SKM-1 (cell line): ENCODE measurements around the gene FHOD3.
"Not testable (repeated sequence)": the region's sequence is repeated elsewhere in the genome, so short reads cannot be mapped to it uniquely, and the experiment has no call there.

Experiments used
- DNase-seq: peaks from one replicate; lab custom pipeline; 2025; ENCODE audit not compliant: unreplicated experiment; lab: John Stamatoyannopoulos, UW

Gene FHOD3

DNA sequence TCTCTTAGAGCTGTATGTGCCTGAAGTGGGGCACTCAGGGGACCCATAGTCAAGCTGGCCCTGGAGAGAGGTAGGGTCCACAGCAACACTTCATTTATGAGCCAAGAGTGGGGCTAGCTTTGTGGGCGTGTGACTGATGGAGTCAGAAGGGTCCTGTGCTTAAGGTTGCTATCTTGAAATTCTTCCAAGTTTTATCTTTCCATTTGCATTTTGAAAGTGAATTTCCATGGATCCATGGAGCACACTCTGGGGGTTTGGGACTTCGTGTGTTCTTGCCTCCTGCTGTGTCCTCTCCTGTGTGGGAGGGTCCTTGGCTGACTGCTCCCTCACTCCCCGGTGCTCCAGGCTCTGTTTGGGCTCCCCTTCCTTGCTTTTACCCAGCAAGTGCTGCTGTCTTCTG lies 50.8 kb downstream of the FHOD3 start:
- DNase-seq: no peak

DNA sequence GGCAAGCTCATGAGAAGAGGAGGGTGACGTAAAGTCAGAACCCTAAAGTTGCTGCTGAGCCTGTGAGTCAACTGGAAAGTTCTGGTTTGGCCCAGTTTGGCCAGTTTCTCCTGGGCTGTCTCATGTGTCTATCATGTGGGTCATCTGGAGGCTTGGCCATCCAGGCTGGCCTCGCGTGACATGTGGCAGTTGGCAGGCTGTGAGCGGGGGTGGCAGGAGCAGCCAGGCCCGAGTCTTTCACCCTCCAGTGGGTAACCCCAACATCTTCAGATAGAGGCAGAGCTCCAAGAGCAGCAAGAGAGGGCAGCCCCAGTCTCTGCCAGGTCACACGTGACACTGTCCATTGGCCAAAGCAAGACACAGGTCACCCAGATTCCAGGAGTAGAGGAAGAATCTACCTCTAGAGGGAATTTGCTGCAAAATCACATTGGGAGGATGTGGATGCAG lies 51.5 kb downstream of the FHOD3 start:
- DNase-seq: no peak

DNA sequence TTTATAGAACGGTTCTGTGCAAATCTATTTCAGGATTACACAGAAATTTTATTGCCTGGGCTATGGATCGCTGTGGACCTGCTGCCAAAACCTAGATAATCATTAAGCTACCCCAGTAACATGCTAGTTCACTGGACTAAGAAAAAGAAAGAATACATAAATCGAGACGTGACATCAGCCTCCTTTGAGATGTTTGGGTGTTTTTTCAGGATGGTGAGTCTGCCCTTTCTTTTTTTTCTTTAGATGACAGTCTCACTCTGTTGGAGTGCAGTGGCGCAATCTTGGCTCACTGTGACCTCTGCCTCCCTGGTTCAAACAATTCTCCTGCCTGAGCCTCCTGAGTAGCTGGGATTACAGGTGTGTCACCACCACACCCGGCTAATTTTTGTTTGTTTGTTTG lies 52.0 kb downstream of the FHOD3 start:
- DNase-seq: no peak

DNA sequence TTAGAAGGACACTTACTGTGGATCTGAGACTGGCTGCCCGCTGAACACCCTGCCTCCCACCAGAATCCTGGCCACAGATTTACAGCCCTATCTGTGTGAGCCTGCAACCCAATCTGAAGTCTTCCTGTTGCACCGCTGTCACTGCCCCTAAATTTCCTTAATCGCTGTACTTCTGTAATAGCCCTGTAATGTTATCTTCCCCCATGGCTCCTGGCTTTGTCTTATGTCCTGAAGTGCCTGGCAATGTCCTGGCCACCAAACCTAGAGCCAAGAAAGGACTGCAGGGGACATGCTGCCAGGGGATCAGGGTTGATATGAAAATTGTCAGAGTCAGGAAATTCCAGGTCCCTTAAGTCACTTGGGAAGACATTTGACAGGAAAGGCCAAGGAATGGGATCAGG lies 52.7 kb downstream of the FHOD3 start:
- DNase-seq: no peak

DNA sequence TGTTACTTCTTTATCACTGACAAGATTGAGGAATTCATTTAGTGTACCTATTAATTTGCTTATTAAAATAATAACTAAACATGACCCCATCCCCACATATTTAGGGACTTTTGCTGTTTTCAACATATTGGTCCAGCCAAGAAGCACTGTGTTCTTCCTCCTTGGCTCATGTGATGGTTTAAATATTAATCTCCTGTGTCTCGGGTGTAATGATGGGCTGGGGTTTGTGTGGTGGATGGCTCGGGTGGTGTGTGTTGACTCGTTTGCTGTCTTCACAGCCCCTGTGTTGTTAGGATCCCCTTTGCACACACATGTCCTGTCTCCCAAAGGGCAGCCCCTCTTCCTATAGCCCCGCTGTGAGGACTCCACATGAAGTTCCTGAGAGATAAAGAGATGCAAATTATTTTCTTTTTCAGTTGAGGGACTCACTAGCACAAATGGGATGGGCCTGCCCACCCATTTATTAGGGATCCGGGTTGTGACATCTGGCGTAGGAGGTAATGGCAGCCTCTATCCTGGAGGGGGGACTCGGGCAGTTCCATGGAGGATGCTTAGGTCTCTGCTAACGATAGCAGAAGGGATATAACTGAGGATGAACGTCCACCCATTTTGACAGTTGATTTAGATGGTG lies 53.4 kb downstream of the FHOD3 start:
- no peak for DNase-seq

DNA sequence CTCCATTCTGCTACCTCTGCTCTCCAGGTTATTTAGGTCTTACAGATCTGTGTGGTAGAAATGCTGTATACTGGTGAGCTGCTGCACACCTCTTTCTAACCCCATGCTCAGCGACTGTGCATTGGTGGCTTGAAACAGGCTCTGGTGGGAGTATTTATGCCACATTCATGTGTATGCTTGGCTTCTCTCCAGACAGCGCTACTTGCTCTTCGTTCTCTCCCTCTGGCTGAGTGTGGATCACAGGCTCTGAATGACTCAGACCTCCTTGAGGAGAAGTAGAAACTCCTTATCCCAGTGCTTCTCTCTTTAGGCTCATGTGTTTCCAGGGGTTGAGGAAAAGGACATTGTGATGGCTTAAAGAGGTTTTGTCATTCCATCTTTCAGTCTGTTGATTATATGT lies 54.9 kb downstream of the FHOD3 start:
- no peak for DNase-seq

DNA sequence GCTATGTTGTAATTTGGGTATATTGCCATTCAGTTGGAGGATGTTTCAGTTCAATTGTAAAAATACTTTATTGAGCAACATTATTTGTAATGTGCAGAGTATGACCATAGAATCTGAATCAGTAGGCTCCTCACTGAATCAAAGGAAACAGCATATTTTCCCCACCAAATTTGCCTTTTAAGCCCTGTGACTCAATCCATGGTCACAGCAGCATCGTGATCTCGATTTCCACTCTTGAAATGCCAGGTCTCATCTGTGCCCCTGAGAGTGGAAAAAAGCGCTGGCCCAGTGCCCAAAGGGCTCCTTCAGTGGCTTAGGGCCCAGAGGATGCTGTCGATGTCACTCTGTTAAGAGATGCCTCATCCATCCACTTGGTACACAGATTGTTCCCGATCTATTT lies 57.5 kb downstream of the FHOD3 start:
- DNase-seq: no peak

DNA sequence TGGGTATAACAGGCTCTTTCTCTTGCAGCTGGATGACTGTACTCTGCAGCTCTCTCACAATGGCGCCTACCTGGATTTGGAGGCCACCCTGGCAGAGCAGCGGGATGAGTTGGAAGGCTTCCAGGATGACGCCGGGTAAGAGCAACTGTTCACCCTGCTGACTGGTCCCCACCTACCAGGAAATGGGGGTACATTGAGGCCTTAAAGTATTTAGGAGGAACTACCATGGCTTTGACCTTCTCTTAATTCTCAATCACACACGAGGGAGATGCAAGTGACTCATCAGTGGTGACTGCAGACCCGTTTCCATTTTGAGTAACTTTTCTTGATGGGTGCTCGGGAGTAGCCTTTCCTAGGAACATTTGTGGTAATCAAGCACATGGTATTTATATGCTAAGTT lies 58.0 kb downstream of the FHOD3 start:
- no peak for DNase-seq

DNA sequence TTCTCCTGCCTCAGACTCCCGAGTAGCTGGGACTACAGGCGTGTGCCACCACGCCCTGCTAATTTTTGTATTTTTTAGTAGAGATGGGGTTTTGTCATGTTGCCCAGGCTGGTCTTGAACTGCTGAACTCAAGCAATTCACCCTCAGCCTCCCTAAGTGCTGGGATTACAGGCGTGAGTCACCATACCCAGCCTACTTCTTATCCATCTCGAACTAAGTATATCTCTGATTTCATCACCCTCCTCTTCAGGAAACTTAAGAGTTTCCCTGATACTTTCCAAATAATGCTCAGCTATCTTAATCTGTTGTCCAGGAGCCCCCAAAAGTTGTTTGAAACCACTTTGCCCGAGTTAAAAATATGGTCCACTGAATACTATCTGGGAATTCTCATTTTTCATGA lies 59.2 kb downstream of the FHOD3 start:
- not testable (repeated sequence) for DNase-seq

- no peak for DNase-seq
Measured at GRCh38 chr18:36358141-36358540, 60.6 kb downstream of the FHOD3 start.

DNA sequence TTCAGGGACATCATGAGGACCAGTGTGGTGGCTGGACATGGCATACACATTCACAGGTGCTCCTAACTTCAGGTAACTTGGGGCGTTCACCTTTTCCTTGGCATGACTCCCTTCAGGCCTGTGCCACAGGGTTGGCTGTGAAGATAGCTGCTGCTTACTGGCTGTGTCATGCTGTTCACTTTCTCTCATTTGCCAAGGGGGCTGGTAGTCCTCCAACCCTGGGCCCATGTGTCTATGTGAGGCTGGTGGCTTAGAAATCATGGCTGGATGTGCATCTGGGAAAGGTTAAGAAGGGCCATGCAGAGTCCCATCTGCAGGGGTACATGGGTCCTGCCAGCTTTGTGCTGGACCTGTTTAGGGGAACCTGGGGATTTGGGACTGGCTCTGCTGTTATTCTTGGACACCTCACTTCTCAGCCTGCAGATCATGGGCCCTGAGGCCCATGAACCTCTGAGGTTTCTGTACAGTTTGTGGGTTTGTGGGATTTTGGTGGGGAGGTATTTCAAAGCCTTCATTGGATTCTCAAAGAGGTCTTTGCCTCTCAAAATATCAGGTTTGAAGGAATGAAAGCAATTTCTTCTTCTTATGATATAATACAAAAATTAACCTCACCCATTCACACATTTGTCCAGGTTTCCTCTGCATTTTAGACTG lies 62.9 kb downstream of the FHOD3 start:
- no peak for DNase-seq

GRCh38 chr18:36364911-36365624 lies 67.6 kb downstream of the FHOD3 start:
- DNase-seq: no peak

GRCh38 chr18:36365836-36366775 lies 68.6 kb downstream of the FHOD3 start:
- no peak for DNase-seq

GRCh38 chr18:36366994-36367839 lies 69.7 kb downstream of the FHOD3 start:
- no peak for DNase-seq

DNA sequence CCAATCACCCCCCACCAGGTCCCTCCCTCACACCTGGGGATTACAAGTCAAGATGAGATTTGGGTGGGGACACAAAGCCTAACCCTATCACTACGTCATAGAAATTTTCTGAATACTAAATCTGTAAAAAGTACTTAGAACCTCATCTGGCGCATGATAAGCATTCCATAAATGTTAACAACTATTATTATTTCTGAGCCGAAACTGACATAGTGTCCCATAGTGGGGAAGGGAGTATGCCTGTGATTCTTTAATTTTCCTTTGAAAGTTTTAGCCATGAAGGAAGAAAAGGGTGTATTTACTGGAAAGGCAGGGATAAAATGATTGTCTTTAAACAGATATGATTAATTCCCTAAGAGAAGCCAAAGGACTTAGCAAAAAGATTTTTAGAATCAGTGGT lies 71.4 kb downstream of the FHOD3 start:
- DNase-seq: no peak

GRCh38 chr18:36372903-36373311 lies 75.4 kb downstream of the FHOD3 start:
- DNase-seq: peak; percentile 24

DNA sequence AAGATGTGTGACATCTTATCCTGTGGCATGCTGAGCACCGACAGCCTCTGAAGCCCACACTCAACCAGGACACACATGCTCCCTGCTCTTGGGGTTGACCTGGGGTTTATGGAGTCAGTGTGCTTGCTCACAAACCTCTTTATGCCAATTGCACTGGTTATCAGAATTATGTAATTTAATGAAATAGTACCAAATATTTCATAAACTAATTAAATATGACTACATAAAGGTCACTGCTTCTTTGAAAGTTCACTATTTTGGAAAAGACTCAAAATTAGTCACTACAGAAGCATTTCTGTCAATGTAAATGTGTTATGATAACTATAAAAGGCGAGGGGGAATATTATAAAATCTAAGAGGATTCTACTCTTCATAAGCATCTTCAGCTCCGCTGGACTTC lies 76.7 kb downstream of the FHOD3 start:
- no peak for DNase-seq

DNA sequence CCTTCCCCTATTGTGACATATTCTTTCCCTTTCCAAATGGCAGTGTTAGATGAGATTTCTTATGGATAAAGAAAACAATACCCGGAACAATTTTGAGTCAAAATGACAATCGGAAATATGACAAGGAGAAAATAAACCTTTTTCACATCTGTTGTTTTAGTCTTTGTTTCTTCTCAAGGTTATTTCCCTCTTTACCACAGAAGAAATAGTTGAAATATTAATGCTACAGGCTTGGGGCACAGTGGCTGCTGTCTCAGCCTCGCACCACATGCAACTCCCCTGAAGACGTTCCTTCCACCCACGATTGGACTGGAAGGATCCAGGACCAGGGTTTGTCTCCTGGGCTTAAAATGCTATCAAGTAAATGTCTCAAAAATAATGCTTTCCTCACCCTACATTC lies 77.6 kb downstream of the FHOD3 start:
- no peak for DNase-seq

DNA sequence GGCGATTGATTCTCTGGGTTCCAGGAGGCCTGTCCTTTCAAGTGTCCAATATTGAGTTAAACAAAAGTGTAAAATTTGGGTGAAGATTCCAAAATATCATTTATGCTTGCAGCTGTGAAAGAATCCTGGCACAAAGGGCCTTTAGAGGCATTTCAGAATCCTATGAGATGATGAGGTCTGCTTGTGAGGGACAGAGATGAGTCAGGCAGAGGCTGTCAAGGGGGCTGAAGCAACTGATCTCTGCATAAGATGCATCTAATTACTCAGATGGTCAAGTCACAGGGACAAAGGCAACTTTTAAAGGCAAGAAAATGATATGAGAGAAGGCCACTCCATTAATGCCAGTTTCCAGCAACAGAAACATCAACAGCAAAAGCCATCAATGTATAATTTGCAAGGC lies 78.8 kb downstream of the FHOD3 start:
- DNase-seq: no peak

DNA sequence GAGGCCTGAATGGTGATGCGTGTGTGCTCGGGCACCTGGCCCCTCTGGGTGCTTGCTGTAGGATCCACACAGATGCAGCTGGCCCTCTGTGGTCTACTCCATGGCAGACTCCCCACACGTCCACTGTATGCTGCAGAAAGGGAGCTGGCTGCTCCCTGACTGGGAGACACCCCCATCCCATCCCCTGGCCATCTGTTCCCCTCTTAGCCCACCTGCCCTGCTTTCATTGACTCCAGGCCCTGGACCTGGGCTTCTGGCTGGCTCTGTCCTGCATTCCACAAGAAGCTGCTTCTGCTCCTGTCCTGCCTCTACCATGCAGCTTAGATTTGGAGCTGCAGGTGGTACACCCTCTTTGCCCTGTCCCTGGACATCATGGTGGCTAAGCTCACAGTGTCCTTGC lies 80.1 kb downstream of the FHOD3 start:
- DNase-seq: no peak
